H1 (cell line): Measurements from ENCODE around the gene UTP25. TPM values are rescaled to one million over a fixed set of nuclear protein-coding genes. Genes with fewer than 3 reads are reported as not detected.

ENCODE experiments used
- CTCF ChIA-PET: fragments of 300-600 bp; sonication (Branson Sonifier 250); formaldehyde crosslinking; loops from one replicate; lab custom pipeline; 2021; ENCODE audit not compliant: partially characterized antibody; lab: Charles Lee
- POLR2A ChIA-PET: fragments of 300-600 bp; sonication (Branson Sonifier 250); formaldehyde crosslinking; loops from one replicate; lab custom pipeline; 2021; ENCODE audit warnings: inconsistent platforms; ENCODE audit not compliant: partially characterized antibody; lab: Charles Lee
- DNase-seq, 2 experiments: peaks; one replicate each; pipeline versions ENCODE4 v3.0.0 to v3.0.0-alpha.2; 2010 to 2022; ENCODE audit warnings: low spot score in 2 of 2, low read depth in 1 of 2, mixed read lengths in 1 of 2
- FAIRE-seq: peaks from 2 replicates; lab custom pipeline; 2011; peaks lifted over from hg19 to GRCh38; lab: Jason Lieb, UNC
- H2AFZ ChIP-seq: 2 replicates; pipeline ENCODE4 v1.8.1; 2012; ENCODE audit warnings: low read length, inconsistent platforms
- H2AK5ac ChIP-seq: 2 replicates; pipeline ENCODE4 v1.6.1; 2013; ENCODE audit warnings: low read depth, low read length
- H2BK120ac ChIP-seq: replicated peaks from 2 replicates; pipeline ENCODE3; 2013; ENCODE audit warnings: low read depth, low read length, inconsistent platforms
- H2BK12ac ChIP-seq: 2 replicates; pipeline ENCODE4 v1.6.1; 2013; ENCODE audit warnings: low read depth, low read length
- H2BK15ac ChIP-seq: 2 replicates; pipeline ENCODE4 v1.6.1; 2013; ENCODE audit warnings: low read length
- H2BK20ac ChIP-seq: 2 replicates; pipeline ENCODE4 v1.6.1; 2013; ENCODE audit warnings: low read length
- H2BK5ac ChIP-seq: 2 replicates; pipeline ENCODE4 v1.6.1; 2013; ENCODE audit warnings: low read depth, low read length
- H3K14ac ChIP-seq: 2 replicates; pipeline ENCODE4 v1.6.1; 2013; ENCODE audit warnings: inconsistent platforms; ENCODE audit not compliant: insufficient read length
- H3K18ac ChIP-seq: 2 replicates; pipeline ENCODE4 v1.6.1; 2013; ENCODE audit warnings: low read length; ENCODE audit errors: extremely low read depth
- H3K23ac ChIP-seq: 2 replicates; pipeline ENCODE4 v1.6.1; 2013; ENCODE audit warnings: inconsistent platforms; ENCODE audit not compliant: insufficient read length
- H3K23me2 ChIP-seq: 2 replicates; pipeline ENCODE4 v1.6.1; 2013; ENCODE audit warnings: low read depth, low read length
- H3K27ac ChIP-seq: 2 replicates; pipeline ENCODE4 v1.6.1; 2011; ENCODE audit warnings: low read depth, low read length, inconsistent platforms
- H3K27me3 ChIP-seq, 4 experiments: replicated peaks in 1 of 4; 1 replicate in 1 of 4; 2 replicates in 3 of 4; pipeline versions ENCODE4 v1.6.1 to v1.8.1; 2011 to 2013; ENCODE audit warnings: low read length in 3 of 4, mild to moderate bottlenecking in 3 of 4, inconsistent platforms in 2 of 4, mixed read lengths in 2 of 4, moderate library complexity in 1 of 4; ENCODE audit not compliant: control insufficient read depth in 3 of 4, insufficient read depth in 3 of 4; ENCODE audit errors: extremely low read depth in 1 of 4
- H3K36me3 ChIP-seq, 4 experiments: 2 replicates each; pipeline versions ENCODE4 v1.6.1 to v1.8.1; 2011 to 2013; ENCODE audit warnings: mild to moderate bottlenecking in 4 of 4, low read length in 3 of 4, moderate library complexity in 2 of 4, control low read depth in 1 of 4, inconsistent platforms in 1 of 4; ENCODE audit not compliant: insufficient read depth in 4 of 4, control insufficient read depth in 2 of 4
- H3K4ac ChIP-seq: replicated peaks from 2 replicates; pipeline ENCODE3; 2013; ENCODE audit warnings: low read length, low read depth, mixed read lengths, inconsistent platforms; ENCODE audit not compliant: insufficient read length
- H3K4me1 ChIP-seq, 4 experiments: replicated peaks in 1 of 4; 1 replicate in 1 of 4; 2 replicates in 3 of 4; pipeline versions ENCODE4 v1.6.1 to v1.8.1; 2011 to 2013; ENCODE audit warnings: low read length in 3 of 4, inconsistent platforms in 2 of 4, mixed read lengths in 1 of 4; ENCODE audit not compliant: insufficient read depth in 4 of 4, control insufficient read depth in 3 of 4
- H3K4me2 ChIP-seq, 2 experiments: 2 replicates each; pipeline versions ENCODE4 v1.6.1 to v1.8.1; 2011 to 2013; ENCODE audit warnings: low read depth in 2 of 2, low read length in 2 of 2, control low read depth in 1 of 2, inconsistent platforms in 1 of 2, mild to moderate bottlenecking in 1 of 2; ENCODE audit not compliant: insufficient read depth in 1 of 2
- H3K4me3 ChIP-seq, 4 experiments: fragments of 200-600, 300-600 bp in 1 of 4; sonication (generic), shearing (Covaris generic), sonication (Bioruptor Twin) in 1 of 4; 2 replicates each; pipeline versions ENCODE4 v1.5.1 to v1.8.1; 2011 to 2016; ENCODE audit warnings: low read length in 4 of 4, low read depth in 3 of 4, control low read depth in 2 of 4, inconsistent platforms in 2 of 4, mild to moderate bottlenecking in 2 of 4, mixed read lengths in 1 of 4, moderate library complexity in 1 of 4; ENCODE audit not compliant: insufficient read depth in 2 of 4; ENCODE audit errors: extremely low read depth in 1 of 4
- H3K56ac ChIP-seq: replicated peaks from 2 replicates; pipeline ENCODE3; 2013; ENCODE audit warnings: low read depth, mild to moderate bottlenecking, mixed read lengths, low read length, inconsistent platforms; ENCODE audit not compliant: insufficient read length
- H3K79me1 ChIP-seq: 2 replicates; pipeline ENCODE4 v1.6.1; 2013; ENCODE audit warnings: low read depth, low read length, control low read depth
- H3K79me2 ChIP-seq, 2 experiments: 2 replicates each; pipeline versions ENCODE4 v1.6.1 to v1.8.1; 2012 to 2013; ENCODE audit warnings: low read length in 2 of 2, mild to moderate bottlenecking in 2 of 2, inconsistent platforms in 1 of 2; ENCODE audit not compliant: insufficient read depth in 2 of 2, control insufficient read depth in 1 of 2
- H3K9ac ChIP-seq, 4 experiments: replicated peaks in 1 of 4; 1 replicate in 1 of 4; 2 replicates in 3 of 4; pipeline versions ENCODE4 v1.6.1 to v1.8.1; 2011 to 2013; ENCODE audit warnings: low read depth in 3 of 4, low read length in 3 of 4, control low read depth in 2 of 4, mild to moderate bottlenecking in 2 of 4, moderate library complexity in 2 of 4, inconsistent platforms in 1 of 4; ENCODE audit errors: extremely low read depth in 1 of 4
- H3K9me3 ChIP-seq, 2 experiments: 2 replicates each; pipeline versions ENCODE4 v1.6.1 to v1.8.1; 2012 to 2013; ENCODE audit warnings: mild to moderate bottlenecking in 2 of 2, moderate library complexity in 2 of 2, control low read depth in 1 of 2, inconsistent platforms in 1 of 2, low read depth in 1 of 2, low read length in 1 of 2, mixed read lengths in 1 of 2; ENCODE audit not compliant: insufficient read depth in 2 of 2
- H4K20me1 ChIP-seq, 2 experiments: replicated peaks in 1 of 2; 2 replicates each; pipeline versions ENCODE3 to v1.8.1; 2011 to 2013; ENCODE audit warnings: inconsistent platforms in 2 of 2, low read length in 2 of 2, mild to moderate bottlenecking in 1 of 2; ENCODE audit not compliant: insufficient read depth in 2 of 2, control insufficient read depth in 1 of 2
- H4K5ac ChIP-seq: 2 replicates; pipeline ENCODE4 v1.6.1; 2013; ENCODE audit warnings: low read length, low read depth, mixed read lengths, inconsistent platforms; ENCODE audit not compliant: insufficient read length
- H4K8ac ChIP-seq: 2 replicates; pipeline ENCODE4 v1.8.0; 2013; ENCODE audit warnings: mild to moderate bottlenecking, moderate library complexity, low read length, inconsistent platforms; ENCODE audit not compliant: insufficient read depth; ENCODE audit errors: extremely low read depth
- H4K91ac ChIP-seq: replicated peaks from 2 replicates; pipeline ENCODE3; 2013; ENCODE audit warnings: low read length, mixed read lengths, inconsistent platforms; ENCODE audit not compliant: insufficient read length
- CHD1 ChIP-seq: IDR thresholded peaks from 2 replicates; pipeline ENCODE4 v1.6.1; 2012; ENCODE audit warnings: low read depth, low read length, improper control_type of control experiment
- JUN ChIP-seq: IDR thresholded peaks from 2 replicates; pipeline ENCODE4 v1.6.1; 2011; ENCODE audit warnings: low read depth, mild to moderate bottlenecking, improper control_type of control experiment, low read length
- JUND ChIP-seq: IDR thresholded peaks from 2 replicates; pipeline ENCODE4 v1.6.1; 2011; ENCODE audit warnings: mild to moderate bottlenecking, improper control_type of control experiment, low read length
- PHF8 ChIP-seq: fragments of 200-600 bp; sonication (generic); conservative IDR thresholded peaks from 2 replicates; pipeline ENCODE4 v1.7.1; 2012; ENCODE audit warnings: low read depth, mild to moderate bottlenecking, inconsistent platforms, low read length, moderate library complexity
- RBBP5 ChIP-seq: IDR thresholded peaks from 2 replicates; pipeline ENCODE4 v1.7.1; 2012; ENCODE audit warnings: low read depth, mild to moderate bottlenecking, inconsistent platforms, low read length, moderate library complexity, borderline replicate concordance
- ZNF274 ChIP-seq: IDR thresholded peaks from 2 replicates; pipeline ENCODE4 v1.7.0; 2012; ENCODE audit warnings: low read length, borderline replicate concordance; ENCODE audit errors: extremely low read depth
- WGBS, 2 experiments: shearing (Covaris generic) in 1 of 2; methylation state at CpG; one replicate each; pipeline versions ENCODE4 v1.1.6 to v1.1.7; 2013 to 2015; ENCODE audit warnings: low lambda C conversion rate in 2 of 2, mixed read lengths in 2 of 2, inconsistent platforms in 1 of 2, low coverage in 1 of 2, missing lambda C conversion rate in 1 of 2; ENCODE audit not compliant: insufficient replicate concordance in 2 of 2, insufficient coverage in 1 of 2, insufficient read length in 1 of 2; ENCODE audit errors: extremely low coverage in 1 of 2, missing lambda C conversion rate in 1 of 2; 5-methylcytosine and 5-hydroxymethylcytosine counted together
- polyA plus RNA-seq, 7 experiments: library from polyadenylated mRNA; depleted of rRNA in 3 of 7; stranded (reverse) in 5 of 7; unstranded in 2 of 7; fragments of >200 nt in 5 of 7; fragments of 200-250 nt in 2 of 7; gene quantifications; 1 replicate in 5 of 7; 2 replicates in 1 of 7; 4 replicates in 1 of 7; pipeline versions ENCODE4 v1.2.1 to v1.2.3, GENCODE V29; 2011 to 2013; ENCODE audit warnings: missing spikeins in 2 of 7, mixed read lengths in 2 of 7
- total RNA-seq: library from RNA; stranded (reverse); fragmentation: NEBNext Ultra II Directional; extraction: Animal tissue kit (Norgen Biotek cat#: 25700); gene quantifications from 2 replicates; pipeline ENCODE4 v1.2.1, GENCODE V29; 2021

Gene UTP25
- total and polyA plus RNA-seq, 2 of the 8 experiments (the other 6 are each of a cell fraction or from before 2014, with no cell fraction given), result 4.0 to 7.6 TPM

DNA sequence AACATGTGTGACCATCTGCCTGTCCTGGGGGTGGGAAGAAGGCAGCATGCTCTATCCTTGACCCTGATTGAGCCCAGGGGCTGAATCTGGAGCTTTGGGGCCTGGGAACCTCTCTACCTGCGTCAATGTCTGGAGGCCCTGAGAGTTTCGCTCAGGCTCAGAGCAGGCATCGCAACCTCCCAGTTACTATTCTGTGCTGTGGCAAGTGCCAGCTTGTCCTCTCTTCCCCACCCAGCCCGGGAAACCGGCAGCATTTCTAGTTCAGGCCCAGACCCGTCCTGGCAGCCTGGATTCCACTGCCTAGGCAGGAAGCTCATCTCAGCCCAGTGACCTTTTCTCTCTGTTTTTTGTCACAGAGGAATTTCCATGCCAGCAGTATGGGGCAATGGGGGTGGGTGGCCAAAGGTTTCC, 11.8 kb upstream of the UTP25 start:
- no peaks in the 10 kb centered on the region for H4K20me1 ChIP-seq
- no peak overlapping the region for H3K27ac ChIP-seq
- TF ChIP-seq JUND, result no peak
- no peak for TF ChIP-seq PHF8
- no peak for TF ChIP-seq ZNF274
- no peak for TF ChIP-seq CHD1
- no peak for TF ChIP-seq JUN
- no peak for TF ChIP-seq RBBP5
- CTCF ChIA-PET, result interaction anchor here (0.7 to 11.7 kb wide), 8 partner anchors 7 to 689 kb away, joined by 4 to 254 read pairs (median 4); partner anchors contain the start of genes IRF6 and UTP25
- no peaks in the 10 kb centered on the region for H3K79me1 ChIP-seq
- no peak overlapping the region for H3K18ac ChIP-seq
- peak overlapping the region; percentile 14; the same call in 1 of the 2 replicates for H2AFZ ChIP-seq
- no peaks in the 10 kb centered on the region; a peak in 1 of 7 replicates for H3K27me3 ChIP-seq
- H3K4me3 ChIP-seq, result no peak overlapping the region
- POLR2A ChIA-PET, result interaction anchor here (0.8 to 2.0 kb wide), 2 partner anchors 8 to 11 kb away, joined by 3 to 4 read pairs; partner anchors contain the start of gene UTP25
- H2BK12ac ChIP-seq, result 0 out of 2 replicates have a peak overlapping the region, but pooled peaks have one; percentile 39
- no peak overlapping the region for H3K4me2 ChIP-seq
- no peak overlapping the region for H3K4ac ChIP-seq
- no peak overlapping the region for H3K14ac ChIP-seq
- H3K23me2 ChIP-seq, result no peaks in the 10 kb centered on the region
- 95% methylated on average over 6 of the region's 6 CpGs; no CpG with 5 or more reads in 1 of the 2 experiments for WGBS, 2 experiments
- no peak overlapping the region for H3K56ac ChIP-seq
- H4K91ac ChIP-seq, result peak overlapping the region; percentile 5
- H4K8ac ChIP-seq, result no peak overlapping the region
- peaks cover 0 to 2% (median 0%) of the 10 kb centered on the region in 4 experiments; a peak in 3 of 7 replicates for H3K4me1 ChIP-seq
- H2BK20ac ChIP-seq, result no peak overlapping the region
- no peak overlapping the region for H3K23ac ChIP-seq
- no peaks in the 10 kb centered on the region for H3K79me2 ChIP-seq
- DNase-seq, result no peak
- H2BK5ac ChIP-seq, result no peak overlapping the region; the same call in 1 of the 2 replicates
- no peaks in the 10 kb centered on the region for H3K9me3 ChIP-seq
- no peak overlapping the region for H4K5ac ChIP-seq
- 0 out of 7 replicates have a peak overlapping the region, but pooled peaks of 1 of the 4 experiments have one; percentile 32 for H3K9ac ChIP-seq
- no peak overlapping the region for H2BK15ac ChIP-seq
- no peak for FAIRE-seq
- H3K36me3 ChIP-seq, result no peaks in the 10 kb centered on the region
- no peak overlapping the region for H2BK120ac ChIP-seq
- no peak overlapping the region for H2AK5ac ChIP-seq
